GM19043 (cell line): ENCODE data around the gene DSCAML1.
"Not testable (repeated sequence)": the region's sequence is repeated elsewhere in the genome, so short reads cannot be mapped to it uniquely, and the experiment has no call there.

Experiments used
- ATAC-seq: cut with Tn5 transposase; IDR thresholded peaks from one replicate; pipeline ENCODE4 v1.9.1; 2021; ENCODE audit warnings: low read depth; ENCODE audit not compliant: unreplicated experiment

The DSCAML1 gene

DNA sequence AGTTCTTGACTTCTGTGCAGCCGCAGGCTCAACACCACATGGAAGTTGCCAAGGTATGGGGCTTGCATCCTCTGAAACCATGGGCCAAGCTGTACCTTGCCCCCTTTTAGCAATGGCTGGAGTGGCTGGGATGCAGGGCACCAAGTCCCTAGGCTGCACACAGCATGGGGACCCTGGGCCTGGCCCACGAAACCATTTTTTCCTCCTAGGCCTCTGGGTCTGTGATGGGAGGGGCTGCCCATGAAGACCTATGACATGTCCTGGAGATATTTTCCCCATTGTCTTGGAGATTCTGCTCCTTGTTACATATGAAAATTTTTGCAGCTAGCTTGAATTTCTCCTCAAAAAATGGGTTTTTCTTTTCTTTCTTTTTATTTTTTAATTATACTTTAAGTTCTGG is 398.4 kb downstream of the DSCAML1 start:
- not testable (repeated sequence) for ATAC-seq

DNA sequence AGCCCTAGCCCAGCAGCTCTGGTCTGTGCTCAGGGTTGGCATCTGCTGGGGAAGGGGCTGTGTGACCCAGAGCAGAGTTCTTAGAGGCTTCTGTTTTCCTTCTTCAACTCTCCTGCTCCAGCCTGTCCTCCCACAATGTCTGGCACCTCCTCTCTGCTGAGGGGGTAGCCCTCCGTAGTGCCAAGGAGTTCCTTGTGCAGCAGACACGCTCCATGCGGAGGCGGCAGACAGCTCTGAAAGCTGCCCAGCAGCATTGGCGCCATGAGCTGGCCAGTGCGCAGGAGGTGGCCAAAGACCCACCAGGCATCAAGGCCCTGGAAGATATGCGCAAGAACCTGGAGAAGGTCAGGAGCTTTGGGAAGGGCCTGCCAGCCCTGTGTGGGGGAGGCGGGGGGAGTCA is 400.0 kb downstream of the DSCAML1 start:
- ATAC-seq = no peak

DNA sequence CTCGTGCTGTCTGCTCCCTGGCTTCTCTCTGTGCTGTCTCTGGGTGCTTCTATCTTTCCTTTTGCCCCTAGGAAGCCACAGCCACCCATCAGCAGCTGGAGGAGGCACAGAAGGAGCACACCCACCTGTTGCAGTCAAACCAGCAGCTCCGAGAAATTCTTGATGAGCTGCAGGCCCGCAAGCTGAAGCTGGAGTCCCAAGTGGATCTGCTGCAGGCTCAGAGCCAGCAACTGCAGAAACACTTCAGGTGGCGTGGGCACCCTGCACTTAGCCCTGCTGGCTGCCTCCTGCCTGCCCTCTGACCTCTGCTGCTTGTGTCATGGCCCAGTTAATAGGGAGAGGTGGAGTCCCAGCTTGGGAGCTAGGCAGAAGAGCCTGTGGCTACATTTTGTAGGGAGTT is 401.5 kb downstream of the DSCAML1 start:
- ATAC-seq = no peak

DNA sequence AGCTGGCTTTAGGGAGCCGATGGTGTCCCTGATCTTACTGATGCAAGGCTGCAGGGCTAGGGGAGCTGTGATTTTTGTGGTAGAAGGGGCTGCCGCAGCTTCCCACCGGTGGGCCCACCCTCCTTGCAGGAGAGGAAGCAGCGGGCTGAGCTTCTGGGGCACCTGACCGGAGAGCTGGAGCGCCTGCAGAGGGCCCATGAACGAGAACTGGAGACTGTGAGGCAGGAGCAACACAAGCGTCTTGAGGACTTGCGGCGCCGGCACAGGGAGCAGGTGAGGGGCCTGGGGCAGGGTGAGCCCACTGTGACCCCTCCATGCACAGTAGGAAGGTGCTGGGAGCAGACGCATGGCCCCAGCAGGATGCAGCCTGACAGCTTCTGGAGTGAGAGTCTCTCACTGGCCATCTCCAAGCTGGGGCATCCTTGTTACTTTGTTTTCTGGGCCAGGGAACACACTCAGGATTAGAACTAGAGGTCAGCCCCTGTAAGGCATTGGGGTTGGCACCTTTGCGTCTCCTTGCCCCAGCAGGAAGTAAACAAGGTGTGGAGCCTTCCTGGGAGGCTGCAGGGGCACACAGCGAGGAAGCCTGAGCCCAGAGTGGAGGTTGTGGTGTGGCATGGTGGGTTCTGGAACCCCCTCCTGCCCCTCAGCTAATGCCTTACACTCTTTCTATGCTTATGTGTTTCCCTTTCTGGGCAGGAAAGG is 402.6 kb downstream of the DSCAML1 start:
- ATAC-seq = no peak

DNA sequence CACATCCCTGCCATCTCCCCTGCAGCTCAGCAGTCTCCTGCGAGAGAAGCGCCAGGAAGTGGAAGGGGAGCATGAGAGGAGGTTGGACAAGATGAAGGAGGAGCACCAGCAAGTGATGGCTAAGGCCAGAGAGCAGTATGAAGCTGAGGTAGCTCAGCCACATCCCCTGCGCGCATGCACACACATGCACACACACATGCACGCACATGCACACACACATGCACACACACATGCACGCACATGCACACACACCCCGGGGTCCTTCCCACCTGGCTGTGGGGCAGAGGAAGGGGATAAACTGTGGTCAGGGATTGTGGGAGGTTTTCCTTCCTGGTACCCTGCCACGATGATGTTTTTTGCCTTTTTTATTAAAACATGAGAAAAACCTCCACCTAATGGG is 404.0 kb downstream of the DSCAML1 start:
- ATAC-seq = no peak

DNA sequence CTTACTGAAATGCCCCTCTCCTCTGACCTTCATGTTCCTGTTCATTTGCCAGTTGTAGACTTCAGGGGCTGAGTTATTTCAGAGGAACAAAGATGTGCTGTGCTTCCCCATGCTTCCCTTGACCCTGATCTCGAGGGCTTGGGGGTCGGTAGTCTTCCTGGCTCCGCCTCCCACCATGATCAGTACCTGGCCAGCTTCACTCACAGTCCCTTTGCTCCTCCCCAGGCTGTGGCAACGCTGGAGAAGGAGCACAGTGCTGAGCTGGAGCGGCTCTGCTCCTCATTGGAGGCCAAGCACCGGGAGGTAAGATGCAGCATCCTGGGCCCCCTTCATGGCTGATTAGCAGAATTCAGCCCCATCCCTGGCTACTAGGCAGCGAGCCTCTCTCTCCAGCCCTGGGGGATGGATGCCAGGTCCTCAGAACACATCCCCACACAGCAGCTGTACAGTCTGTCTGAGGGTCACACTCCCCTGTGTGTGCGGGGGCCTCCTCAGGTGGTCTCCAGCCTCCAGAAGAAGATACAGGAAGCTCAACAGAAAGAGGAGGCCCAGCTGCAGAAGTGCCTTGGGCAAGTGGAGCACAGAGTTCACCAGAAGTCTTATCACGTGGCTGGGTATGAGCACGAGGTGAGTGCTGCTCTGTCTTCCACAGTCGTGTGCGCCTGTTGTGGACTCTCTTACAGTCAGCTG is 404.9 kb downstream of the DSCAML1 start:
- ATAC-seq = no peak

DNA sequence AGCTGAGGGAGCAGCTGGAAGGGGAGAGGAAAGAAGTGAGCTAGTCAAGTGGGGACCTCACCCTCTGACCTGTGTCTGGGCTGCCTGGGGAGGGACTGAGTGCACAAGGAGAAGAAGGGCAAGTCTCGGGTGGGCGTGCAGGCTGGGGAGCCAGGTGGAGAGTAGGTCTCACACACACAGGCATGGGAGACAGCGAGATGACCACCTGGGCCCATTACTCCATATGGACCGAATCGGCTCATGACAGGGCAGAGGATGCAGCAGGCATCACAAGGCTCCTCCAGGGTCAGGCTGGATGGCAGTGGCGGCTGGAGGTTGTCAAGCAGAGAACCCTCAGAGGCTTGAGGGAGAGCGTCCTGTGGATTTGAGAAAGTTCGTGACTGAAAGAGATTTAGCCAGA is 405.8 kb downstream of the DSCAML1 start:
- ATAC-seq = no peak

DNA sequence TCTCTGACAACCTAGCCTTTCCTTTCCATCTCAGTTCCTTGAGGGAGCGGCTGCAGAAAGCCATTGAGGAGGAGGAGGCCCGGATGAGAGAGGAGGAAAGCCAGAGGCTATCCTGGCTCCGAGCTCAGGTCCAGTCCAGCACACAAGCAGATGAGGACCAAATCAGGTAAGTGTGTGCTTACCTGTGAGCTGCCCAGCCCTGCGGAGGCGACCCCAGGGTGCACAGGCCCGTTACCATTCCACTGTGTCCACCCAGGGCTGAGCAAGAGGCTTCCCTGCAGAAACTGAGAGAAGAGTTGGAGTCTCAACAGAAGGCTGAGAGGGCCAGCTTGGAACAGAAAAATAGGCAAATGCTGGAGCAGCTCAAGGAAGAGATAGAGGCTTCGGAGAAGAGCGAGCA is 406.3 kb downstream of the DSCAML1 start:
- ATAC-seq = no peak

DNA sequence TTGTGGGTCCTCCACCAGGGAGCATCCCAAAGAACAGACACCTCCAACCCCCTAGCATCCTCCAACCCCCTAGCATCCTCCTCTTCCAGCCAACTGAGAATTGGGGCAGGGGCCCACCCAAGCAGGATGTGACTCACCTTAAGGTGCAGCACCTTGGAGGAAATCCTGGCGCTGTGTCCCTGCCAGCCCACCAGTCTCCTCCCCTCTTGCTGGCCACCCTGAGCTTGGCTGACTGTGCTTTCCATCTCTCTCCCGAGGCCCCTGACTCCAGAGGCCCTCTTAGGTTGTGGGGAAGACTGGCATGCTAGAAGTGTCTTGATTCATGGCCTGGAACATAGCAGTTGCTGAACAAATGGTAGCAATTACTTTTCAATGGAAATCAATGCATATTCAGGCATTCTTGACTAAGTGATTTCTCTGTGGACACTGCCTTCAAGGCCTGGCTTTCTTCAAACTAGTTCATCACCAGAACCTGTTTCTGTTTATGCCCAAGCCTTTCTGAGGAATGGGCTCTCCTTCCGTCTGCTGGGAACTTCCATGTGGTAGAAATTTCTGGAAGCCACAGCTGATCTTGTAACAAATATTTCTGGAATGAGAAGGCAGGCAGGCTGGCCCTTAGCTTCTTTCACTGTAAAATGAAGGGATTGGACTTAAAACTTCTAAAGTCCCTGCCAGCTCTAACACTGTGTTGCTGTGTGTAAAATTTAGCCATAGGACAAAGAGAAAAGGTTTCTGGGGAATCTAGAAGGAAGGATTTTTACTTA is 408.8 kb downstream of the DSCAML1 start:
- no peak for ATAC-seq

DNA sequence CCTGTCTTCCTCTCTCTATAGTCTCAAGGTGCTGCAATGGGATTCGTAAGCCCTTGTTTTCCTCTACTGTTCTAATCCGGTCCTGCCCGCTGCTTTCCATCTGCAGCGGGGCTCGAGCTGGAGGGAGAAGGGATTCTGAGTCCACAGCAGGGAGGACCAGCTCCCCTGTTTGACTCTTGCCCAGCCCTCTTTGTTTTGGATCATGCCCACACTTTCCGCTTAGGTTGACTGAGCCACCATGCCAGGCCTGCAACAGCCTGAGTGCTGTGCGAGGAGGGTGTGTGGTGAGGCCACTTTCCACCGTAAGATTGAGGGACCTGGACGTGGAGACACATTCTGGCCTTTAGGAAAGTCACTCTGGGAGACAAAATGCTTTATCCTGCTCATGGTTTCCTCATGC is 411.1 kb downstream of the DSCAML1 start:
- ATAC-seq = no peak

DNA sequence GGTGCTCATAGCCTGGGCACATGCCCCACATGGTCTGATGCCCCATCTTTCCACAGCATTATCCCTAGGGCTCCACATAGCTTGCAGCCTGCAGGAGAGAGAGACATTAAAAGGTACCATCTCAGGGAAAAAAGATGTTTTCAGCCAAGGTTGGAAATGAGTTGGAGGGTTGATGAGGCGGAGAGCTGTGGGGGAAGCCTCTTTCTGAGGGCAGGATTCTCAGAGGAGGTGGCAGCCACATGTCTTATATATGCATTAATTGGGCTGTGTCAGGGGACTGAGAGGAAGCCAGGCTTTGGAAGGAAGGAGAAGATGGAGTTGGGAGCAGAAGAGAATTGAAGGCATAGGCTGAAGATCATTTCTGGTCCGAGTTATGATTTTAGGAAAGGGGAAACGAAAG is 411.5 kb downstream of the DSCAML1 start:
- ATAC-seq = no peak

DNA sequence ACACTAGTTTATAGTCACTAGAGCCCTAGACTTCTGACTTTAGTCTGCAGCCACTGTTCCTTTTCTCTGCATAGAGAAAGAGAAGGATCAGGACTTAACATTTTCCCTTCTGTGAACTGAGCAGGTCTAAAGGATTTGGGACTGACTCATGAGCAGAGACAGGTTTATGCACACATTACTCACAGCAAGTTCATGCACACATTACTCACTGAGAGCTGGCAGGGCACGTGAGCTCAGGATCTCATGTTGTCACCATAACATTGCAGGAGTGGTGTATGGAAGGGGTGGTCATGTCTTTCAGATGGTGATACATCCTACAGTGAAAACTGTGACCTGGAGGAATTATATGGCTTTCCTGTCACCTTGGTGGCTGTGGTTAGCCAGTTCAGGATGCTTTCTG is 413.0 kb downstream of the DSCAML1 start:
- ATAC-seq = no peak

DNA sequence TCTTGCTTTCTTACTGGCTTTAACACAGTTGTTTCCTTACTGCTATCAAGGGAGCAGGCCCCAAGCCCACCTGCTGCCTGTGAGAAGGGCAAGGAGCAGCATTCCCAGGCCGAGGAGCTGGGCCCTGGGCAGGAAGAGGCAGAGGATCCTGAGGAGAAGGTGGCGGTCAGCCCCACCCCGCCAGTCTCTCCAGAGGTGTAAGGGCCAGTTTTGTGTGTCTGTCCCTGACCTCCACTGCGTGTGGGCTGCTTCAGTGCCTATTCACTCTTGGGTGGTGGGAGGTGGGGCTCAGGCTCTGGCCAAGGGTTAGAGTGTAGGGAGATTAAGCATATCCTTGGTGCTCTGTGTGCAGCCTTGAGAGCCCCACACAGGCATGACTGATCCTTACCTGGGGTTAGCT is 414.3 kb downstream of the DSCAML1 start:
- no peak for ATAC-seq

DNA sequence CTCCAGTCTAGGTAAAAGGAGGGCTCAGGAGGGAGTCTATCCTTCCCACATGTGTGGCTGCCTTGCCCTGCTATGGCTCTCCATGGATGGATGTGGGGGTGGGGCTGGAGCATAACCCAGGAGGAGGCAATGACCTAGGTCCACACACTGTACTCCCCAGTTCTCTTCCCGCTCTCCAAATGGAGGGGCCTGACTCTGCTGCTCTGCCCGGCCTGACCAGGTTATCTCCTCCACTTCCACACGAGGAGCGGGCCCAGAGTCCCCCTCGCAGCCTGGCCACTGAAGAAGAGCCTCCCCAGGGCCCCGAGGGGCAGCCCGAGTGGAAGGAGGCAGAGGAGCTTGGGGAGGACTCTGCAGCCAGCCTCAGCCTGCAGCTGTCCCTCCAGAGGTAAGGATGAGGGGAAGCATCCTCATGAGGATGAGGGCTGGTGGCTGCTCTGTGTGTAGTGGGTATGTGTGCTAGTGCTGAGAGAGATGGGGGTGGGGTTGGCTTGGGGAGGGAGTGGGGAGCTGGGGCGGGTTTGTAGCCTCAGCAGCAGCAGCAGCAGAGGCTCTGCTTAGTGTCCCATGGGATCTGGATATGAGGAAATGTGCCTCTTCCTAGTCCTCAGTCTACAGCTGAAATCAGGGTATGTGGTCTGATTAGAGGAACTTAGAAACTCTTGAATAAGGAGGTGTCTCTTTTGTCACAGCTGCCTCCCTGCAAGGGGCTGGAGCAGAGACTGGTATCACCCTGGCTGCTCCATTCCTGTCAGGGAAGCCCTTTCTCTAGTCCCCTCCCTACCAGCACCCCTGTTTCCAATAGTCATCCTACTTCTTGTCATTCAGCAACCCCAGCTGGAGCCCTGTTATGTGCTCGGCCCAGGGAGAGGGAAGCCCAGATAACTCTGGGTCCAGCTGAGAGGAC is 415.3 kb downstream of the DSCAML1 start:
- no peak for ATAC-seq

DNA sequence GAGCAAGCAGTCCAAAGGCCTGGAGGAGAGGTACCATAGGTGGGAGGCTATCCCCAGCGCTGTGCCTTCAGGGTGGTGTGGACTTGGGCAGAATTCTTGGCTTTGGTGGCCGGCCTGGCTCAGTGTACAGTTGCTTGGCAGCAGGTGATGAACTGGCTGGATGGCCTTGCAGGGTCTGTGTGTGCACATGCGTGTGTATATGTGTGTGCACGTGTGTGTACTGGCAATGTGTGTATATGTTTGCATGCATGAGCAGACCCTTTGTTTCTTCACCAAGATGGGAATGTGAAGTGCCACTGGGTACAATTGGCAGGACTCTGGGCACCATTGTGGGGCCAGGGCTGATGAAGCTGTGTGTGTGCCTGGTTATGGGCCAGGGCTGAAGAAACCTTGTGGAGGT is 416.3 kb downstream of the DSCAML1 start:
- ATAC-seq = no peak

DNA sequence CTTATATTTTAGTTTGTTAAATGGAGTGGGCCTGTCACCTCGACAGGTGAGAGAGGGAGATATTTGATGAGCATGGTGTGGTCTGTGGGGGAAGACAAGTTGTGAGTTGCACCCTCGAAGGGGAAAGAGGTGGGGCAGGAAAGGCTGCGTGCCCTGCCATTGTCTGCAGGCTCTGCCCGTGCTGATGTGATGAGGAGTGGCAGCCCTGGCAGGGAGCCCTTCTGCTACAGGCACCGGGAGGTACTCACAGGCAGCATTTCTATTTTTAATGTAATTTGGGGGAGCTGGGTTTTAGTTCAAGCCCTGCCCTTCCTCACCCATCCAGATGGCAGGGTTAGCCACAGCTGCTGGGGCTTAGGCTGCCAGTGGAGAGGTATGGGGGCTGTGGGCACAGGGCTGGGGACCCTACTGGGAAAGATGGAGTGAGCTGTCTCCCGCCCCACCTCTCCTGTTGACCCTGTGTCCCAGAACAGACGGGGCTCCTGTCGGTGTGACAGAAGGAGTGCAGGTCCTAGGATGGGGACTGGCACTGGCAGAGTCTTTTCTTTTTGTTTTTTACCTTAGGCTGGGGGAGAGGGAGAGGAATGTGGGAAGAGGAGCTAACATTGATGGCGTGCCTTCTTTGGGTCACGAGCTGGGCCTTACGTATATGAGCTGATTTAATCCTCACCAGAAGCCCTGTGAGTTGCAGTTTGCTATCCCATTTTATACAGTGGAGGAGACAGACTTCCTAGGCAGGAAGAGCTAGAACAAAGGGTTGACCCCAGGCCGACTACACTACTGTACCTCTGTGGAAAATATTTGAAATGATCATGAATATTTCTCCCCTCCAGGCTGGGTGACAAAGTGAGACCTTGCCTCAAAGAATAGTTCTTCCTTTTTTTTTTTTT is 417.8 kb downstream of the DSCAML1 start:
- ATAC-seq = no peak
